Stimulated activated CD4-positive, alpha-beta T cell treated with anti-CD3 and anti-CD28 coated beads, Interleukin-15, amount 100 ng/mL, for 1 hour (primary cell): ENCODE results near the gene DSC3.
"Not testable (repeated sequence)": the region's sequence is repeated elsewhere in the genome, so short reads cannot be mapped to it uniquely, and the experiment has no call there.

ENCODE experiments used
- DNase-seq, 2 donors: peaks; one replicate each; pipeline ENCODE4 v3.0.0-alpha.2; 2020; ENCODE audit warnings: low read depth in 1 of 2, low spot score in 1 of 2

The DSC3 gene

DNA sequence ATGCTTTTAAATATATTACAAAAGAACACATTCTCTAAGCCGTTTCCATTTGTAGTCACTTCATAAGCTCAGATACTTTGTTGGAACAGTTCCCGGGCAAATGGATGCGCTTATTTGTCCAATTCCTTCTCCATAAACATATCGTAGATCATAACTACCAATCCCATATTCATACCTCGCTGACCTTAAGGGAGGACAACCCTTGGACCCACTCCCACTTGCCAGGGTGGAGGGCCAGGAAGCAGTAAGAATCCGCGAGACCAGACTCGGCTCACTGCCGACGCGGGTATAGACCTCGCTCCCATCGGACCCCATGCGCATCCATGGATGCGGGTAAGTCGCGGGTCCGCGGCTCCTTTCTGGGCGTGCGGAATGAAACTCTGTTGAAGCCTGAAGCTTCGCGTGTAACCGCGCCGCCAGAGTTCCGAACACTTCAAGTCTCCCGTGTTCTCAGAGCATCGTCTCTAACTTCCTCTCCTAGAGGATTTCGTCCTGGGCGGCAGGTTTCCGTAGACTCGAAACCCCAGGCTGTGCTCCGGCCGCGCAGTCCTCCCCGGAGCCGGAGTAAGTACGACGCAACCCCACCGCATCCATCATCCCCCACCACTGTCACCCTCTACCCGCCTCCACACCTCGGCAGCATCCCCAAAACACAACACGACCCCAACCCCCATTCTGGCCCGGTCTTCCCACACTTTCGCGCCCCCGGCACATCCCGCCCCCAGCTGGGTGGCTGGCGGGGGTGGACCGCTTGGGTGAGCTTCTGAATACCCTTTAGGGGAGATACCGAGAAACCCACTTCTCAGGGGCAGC lies 1.1 kb downstream of the DSC3 start:
- DNase-seq = no peak

DNA sequence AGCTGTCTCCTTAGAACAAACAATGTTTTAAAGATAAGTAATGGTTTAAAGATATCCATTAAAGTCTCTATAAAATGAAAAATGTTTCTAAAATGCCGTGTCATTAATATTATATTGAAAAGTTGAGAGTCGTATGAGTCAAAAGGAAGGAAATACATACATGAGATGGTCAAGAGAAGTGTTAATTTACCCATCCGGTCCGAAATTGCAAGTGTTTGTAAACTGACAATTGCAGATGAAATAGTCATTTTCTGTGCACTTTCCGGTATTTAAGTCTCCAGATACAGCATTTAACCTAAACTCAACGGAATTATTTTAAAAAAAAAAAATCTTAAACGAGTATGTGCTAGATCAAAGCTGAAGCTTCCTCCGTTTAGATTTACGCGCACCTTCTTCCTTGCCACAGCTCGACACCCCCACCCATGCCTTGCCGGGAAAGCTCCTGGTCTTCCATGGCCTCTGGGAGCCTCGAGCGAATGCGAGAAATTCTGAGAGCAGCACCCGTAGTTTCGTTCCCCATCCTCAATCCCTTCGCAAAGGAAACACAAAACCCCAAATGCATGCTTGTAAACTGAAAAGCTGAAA lies 1.8 kb downstream of the DSC3 start:
- DNase-seq = no peak

DNA sequence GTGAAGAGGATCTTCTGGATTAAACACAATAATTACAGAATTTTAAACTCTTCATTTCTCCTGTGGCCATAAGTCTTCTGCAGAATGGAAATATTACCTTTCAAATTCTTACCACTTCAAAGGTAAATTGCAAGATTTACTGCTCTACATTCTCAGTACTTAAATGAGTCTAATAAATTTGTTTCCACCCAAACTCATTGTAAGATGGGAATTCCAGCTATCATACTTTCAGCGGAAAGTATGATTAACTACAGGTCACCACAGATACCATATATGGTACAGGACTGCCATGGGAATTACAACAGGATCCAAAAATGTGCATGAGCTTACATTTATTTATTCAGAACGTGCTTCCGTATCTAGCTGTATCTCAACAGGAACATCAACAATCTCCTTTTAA lies 3.1 kb downstream of the DSC3 start:
- DNase-seq = no peak

DNA sequence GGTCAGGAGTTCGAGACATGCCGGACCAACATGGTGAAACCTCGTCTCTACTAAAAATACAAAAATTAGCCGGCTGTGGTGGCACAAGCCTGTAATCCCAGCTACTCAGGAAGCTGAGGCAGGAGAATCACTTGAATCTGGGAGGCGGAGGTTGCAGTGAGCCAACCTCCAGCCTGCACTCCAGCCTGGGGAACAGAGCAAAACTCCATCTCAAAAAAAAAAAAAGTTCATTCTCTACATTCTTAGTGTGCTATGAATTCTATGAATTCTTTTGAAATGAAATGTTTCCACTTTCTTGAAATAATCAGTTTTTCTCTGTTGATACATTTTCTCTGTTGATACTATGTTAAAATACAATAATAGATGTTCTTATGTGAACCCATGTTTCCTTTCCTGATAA lies 4.9 kb downstream of the DSC3 start:
- not testable (repeated sequence) for DNase-seq

DNA sequence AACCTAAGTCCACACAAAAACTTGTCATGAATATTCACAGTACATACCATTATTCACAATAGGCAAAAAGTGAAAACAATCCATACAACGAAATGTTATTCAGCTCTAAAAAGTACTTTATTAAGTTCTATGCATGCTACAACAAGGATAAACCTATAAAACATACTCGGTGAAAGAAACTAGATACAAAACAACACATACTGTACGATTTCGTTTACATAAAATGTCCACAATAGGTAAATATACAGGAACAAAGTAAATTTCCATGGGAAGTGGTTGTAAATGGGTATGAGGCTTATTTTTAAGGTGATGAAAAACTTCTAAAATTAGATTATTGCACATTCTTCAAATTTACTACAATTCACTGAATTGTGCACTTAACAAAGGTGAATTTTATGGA lies 8.0 kb downstream of the DSC3 start:
- DNase-seq = no peak

DNA sequence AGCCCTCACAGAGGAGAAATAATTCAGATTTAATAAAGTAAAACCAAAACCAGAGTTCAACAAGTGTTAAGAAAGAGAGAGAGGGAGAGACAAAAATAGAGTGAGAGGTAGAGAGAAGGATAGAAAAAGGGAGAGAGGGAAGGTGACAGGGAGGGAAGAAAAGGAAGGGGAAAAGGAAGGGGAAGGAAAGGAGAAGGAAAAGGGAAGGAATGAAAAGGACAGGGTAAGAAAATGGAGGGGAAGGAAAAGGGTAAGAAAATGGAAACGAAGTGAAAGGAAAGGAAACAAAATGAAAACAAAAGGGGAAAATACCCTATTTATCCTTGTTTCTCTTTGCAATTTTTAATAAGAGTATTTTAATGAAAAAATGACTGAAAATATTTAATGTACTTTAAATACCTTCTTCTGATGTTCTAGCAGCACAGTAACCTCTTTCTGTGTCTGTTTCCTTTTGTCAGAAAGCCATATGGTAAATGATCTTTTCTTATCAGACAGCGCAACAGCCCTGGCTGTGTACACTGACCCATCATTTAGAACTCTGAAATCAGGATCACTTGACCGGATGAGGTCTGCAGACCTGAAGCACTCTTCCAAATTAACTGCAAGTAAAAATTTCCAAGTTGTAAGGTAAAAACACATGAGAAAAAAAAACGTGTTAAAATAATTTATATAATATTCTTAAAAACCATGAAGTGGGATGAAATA lies 11.8 kb downstream of the DSC3 start:
- DNase-seq = no peak

DNA sequence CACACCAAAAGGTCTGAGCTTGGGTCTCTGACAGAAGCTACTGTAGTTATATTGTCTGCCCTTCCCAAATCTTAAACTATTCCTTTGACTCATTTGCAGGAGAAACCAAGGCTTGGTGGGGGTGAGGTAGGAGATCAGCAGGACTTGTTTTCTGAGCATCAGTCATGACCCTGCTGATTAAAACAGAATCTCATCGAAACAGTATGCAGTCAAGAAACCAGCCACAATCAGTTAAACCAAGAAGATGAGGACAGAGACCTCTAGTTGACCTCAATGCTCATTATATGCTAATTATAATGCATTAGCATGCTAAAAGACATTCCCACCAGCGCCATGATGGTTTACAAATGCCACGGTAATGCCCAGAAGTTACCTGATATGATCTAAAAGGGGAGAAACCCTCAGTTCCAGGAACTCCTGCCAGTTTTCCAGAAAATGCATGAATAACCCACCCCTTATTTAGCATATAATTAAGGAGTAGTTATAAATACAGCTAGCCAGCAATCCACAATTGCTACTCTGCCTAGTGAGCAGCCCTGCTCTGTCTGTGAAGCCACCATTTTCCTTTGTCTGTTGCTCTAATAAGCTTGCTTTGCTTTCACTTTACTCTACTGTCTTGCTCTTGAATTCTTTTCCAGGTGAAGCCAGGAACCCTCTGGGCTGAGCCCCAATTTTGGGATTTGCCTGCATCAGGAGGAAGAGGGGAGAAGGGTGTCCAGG lies 26.7 kb downstream of the DSC3 start:
- no peak for DNase-seq

DNA sequence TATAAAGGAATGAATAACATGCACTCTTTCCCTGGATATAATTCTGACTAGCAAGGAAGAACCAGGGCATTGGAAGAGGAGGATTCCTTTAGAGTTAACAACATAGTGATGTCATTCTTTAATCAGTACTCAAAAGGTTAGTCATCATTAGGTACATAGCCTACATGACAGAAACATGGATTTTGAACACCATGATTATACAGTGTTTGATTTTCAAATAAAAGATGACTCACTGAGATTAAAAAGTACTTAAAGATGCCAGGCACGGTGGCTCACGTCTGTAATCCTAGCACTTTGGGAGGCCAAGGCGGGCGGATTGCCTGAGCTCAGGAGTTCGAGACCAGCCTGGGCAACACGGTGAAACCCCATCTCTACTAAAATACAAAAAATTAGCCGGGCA lies 31.1 kb downstream of the DSC3 start:
- not testable (repeated sequence) for DNase-seq

DNA sequence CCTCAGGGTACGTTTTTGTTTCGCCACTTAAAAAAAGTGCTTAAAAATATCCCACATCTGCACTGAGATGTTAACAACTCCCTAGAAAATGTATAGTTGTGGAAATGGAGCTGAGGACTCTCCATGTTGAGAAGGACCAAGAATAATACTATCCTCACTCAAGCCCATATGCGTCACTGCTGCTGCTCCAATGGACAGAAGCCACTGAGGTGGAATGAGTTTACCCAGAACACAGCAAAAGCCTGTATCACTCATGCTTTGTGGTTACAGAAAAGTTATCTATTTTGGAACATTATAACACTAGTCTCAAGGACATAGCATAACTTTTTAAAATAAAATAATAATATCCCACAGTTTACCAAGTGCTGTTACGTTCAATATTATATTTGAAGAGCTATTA lies 31.9 kb downstream of the DSC3 start:
- DNase-seq = no peak

DNA sequence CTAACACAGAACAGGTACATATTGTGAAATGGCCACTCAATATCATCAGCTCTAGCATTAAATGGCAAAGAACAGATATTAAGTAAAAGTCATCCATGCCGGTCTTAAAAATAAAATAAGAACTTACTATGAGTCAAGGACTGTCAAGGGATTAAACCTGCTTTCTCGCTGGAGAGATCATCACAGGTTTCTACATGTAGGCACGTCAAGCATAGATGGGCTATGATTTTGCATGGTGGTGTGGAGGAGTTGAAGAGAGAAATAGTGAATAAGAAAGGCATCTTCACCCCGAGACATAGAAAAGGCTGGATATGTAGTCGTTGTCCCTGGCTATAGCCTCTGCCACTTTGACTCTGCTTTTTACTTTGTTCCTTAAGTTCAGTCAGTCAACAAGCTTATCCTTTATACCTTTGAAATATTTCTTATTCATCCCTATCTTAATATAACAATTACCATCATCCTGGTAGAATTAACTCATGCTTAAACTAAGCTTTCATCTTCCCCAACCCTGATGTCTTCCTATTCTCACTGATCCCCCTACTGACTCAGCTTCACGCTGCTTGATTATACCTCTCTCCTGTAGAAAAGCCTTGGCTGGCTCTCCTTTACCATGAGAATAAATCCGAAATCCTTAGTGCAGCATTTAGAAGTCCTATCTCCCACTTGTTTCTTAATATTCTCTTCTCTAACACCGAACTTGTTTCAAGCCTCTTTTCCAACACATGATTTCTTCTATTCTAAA lies 42.5 kb downstream of the DSC3 start:
- no peak for DNase-seq

DNA sequence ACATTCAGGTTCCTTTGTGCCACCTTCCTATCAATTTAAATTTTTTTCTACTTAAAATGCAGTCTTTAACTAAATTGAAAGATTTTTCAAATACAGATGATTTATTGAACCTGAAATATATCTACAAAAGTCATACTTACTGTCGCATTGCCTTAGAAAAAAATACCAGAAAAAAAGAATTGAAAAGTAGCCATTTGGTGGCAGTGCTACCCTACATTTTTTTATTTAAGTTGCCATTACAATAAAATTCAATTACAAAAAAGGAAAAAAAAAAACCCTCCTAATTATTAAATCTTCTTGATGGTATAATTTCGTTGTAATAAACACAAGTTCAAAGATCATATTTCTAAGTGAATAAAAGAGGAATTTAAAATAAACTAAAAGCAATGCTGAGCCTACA lies 43.4 kb downstream of the DSC3 start:
- DNase-seq = no peak

DNA sequence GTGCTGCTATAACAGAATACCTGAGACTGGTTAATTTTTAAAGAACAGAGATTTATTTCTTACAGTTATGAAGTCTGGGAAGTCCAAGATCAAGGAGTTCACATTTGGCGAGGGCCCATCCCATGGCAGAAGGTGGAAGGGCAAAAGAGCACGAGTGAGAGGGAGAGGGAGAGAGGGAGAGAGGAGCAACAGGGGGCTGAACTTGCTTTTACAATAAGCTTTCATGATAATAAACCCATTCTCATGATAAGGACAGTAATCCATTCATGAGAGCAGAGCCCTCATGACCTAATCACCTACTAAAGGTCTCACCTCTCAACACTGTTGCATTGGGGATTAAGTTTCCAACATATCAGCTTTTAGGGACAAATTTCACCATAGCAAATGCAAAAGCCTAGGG lies 45.3 kb downstream of the DSC3 start:
- no peak for DNase-seq

DNA sequence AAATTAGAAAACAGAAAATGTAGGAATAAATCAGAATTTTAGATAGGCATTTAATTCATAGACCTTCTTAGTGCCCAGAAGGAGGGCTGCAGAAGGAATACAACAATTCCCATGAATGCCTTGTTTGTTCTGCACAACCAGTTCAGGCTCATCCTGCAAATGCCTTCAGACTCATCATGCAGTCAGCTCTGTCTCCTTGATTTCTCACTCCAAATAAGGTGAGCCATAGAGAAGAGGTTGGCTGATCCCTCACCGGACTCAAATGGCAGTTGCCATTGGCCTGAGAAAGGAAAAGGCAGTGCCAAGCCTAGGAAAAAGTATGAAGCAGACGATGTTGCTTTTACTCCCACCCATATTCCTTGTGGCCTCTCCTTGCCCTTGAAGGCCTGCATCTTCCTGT lies 50.3 kb downstream of the DSC3 start:
- DNase-seq = no peak

DNA sequence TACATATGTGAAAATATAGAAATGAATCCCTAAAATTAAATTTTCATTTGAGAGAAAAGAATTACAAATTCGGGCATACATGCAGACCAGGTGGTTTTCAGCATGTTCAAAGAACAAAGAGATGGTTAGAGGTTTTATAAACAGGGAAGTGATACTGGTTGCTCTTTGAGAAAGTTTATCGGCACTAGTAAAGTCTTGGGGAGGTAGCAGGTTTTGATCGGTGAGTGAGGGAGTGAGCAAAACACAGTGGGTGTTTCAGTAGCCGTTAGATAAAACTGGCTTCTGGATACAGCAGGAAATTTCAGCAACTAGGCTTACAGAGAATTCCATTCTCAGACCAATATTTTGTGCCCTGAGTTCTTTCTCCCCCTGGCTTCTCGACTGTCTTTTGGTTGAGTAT lies 51.1 kb downstream of the DSC3 start:
- no peak for DNase-seq

DNA sequence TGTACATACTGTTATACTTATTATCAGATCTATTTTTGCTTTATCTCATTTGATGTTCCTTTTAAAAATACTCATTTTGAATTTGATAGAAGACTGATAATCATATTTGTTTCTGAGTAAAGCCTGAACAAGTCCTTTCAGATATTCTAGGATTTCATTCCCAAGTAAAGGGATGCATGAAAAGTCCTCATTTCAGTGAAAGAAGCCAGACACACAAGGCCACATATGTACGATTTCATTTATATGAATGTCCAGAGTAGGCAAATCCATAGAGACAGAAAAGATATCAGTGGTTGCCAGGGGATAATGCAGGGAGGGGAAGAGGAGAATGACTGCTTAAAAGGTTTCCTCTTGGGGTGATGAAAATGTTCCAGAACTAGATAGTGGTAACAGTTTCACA lies 53.4 kb downstream of the DSC3 start:
- no peak for DNase-seq

DNA sequence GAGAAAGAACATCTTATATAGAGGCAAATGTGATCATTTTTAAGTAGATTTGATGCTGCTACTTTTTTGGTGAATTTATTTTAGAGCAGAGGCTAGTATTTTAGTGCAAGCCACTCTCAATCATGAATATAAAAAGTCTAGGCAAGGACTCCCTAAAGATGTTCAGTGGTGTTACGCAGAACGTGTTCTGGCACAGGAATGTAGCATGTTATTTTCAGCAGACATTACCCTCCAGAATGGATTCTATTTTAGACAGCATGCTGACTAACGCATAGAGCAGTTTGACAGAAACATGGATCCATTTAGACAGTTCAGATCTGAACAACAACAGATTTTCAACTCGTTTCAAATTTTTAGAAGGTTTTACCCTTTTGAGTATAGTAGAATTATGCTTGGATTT lies 54.1 kb downstream of the DSC3 start:
- no peak for DNase-seq

DNA sequence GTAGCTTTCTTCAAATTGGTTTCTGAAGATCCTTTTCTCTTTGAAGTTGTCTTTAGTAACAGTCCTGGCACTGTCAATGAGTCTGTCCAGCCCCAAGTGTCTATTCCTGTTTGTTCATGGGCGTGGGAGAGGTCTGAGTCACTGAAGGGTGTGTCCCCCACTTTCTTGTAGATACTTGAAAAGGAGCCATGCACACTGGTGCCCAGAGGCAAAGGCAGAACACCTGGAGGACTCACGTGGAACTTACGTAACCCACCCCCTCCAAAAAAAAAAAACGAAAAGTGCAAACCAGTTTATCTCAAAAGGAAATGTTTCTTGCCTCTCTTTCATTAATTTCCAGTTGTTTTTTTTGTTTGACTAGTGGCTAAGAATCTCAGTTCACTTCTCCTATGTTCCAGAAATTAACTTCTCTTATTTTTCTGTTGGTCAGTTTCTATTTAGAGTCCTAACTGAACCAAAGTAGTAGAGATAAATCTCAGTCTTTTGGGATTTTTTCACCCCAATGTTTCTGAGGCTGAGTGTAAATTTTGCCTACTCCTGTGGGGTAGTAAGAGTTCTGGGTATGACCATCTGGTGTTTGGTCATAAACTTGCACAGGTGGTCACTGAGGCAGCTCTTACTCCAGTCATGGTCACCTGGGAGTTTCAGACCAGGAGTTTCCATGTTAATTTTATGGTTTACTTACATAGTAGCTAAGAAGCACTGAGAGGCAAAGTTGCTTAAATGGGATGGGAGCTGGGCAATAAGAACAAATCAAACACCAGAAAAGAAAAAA lies 54.9 kb downstream of the DSC3 start:
- no peak for DNase-seq

DNA sequence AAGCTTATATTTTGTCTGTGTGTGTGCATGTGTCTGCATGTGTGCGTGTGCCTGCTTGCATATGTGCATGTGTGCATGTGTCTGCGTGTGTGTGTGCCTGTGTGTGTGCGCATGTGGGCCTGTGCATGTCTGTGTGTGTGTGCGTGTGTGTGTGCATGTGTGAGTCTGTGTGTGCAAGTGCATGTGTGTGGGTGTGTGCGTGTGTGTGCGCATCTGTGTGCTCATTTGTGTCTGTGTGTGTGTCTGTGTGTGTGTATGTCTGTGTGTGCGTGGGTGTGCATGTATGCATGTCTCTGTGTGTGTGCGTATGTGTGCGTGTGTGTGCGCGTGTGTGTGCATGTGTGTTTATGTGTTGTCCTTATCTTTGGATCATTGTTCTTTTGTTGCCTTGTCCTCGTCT lies 56.8 kb downstream of the DSC3 start:
- DNase-seq = no peak

DNA sequence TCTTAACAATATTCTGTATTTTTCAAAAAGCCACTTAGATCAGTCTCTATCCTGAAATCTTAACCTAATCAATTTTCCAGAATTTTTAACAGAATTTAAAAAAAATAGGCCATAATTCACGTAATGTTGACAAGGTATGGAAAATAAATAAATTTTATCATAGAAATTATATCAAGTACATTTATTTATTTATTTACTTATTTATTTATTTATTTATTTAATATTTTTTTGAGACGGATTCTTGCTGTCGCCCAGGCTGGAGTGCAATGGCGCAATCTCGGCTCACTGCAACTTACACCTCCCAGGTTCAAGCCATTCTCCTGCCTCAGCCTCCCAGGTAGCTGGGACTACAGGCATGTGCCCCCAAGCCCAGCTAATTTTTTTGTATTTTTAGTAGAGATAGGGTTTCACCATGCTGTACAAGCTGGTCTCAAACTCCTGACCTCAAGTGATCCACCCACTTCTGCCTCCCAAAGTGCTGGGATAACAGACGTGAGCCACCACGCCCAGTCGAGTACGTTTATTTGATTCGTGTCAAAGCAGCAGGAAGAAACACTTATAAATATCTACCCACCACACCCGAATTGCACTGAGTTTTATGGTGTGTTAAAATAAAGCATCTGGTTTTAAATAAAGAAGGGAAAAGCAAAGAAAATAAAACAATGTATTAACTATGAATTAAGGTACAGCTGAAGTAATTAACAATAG lies 60.1 kb downstream of the DSC3 start:
- no peak for DNase-seq

DNA sequence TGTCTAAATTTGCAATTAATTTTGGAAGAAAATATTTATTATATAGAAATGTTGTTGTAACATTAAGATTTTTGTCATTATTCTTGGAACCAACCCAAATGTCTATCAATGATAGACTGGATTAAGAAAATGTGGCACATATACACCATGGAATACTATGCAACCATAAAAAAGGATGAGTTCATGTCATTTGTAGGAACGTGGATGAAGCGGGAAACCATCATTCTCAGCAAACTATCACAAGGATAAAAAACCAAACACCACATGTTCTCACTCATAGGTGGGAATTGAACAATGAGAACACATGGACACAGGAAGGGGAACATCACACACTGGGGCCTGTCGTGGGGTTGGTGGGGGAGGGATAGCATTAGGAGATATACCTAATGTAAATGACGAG lies 64.5 kb downstream of the DSC3 start:
- not testable (repeated sequence) for DNase-seq
